GM12878 (cell line): ENCODE data around the gene AFF1. TPM values are rescaled to one million over a fixed set of nuclear protein-coding genes. Genes with fewer than 3 reads are reported as not detected.
A peak's percentile ranks its signal among the peaks of the same experiment; 100 is the strongest.

Experiments
- ATAC-seq: fragments of 200-7000 bp; cut with Tn5 transposase; 3 replicates; pipeline ENCODE4 v1.9.1; 2020; ENCODE audit warnings: mild to moderate bottlenecking, moderate library complexity
- BruUV-seq: library from RNA; stranded (reverse); fragments of 400-500 nt; replicated peaks from 2 replicates; lab custom pipeline; 2021; lab: Mats Ljungman, UMichigan
- CTCF ChIA-PET: fragments of 300-600 bp; sonication (Branson Sonifier 250); formaldehyde crosslinking; extraction: SDS; loops from one replicate; lab custom pipeline; 2021; ENCODE audit warnings: inconsistent platforms; lab: Yijun Ruan, JAX
- POLR2A ChIA-PET: fragments of 350-600 bp; formaldehyde crosslinking; extraction: SDS; loops from one replicate; lab custom pipeline; 2021; ENCODE audit warnings: inconsistent platforms; lab: Charles Lee
- RAD21 ChIA-PET: fragments of 300-600 bp; sonication (Branson Sonifier 250); formaldehyde crosslinking; loops from one replicate; lab custom pipeline; 2023; ENCODE audit warnings: antibody characterized with exemption; ENCODE audit not compliant: unreplicated experiment; lab: Charles Lee
- SMC1A ChIA-PET: fragments of 300-600 bp; sonication (Branson Sonifier 250); formaldehyde crosslinking; loops from one replicate; lab custom pipeline; 2023; ENCODE audit not compliant: unreplicated experiment, uncharacterized antibody; lab: Charles Lee
- DNase-seq: peaks from one replicate; pipeline ENCODE4 v3.0.0-alpha.2; 2011; ENCODE audit warnings: low read depth, low spot score
- FAIRE-seq: peaks from 3 replicates; lab custom pipeline; 2011; peaks lifted over from hg19 to GRCh38; lab: Jason Lieb, UNC
- H2AFZ ChIP-seq: 2 replicates; pipeline ENCODE4 v1.6.0; 2011; ENCODE audit warnings: low read depth, low read length, control low read depth; ENCODE audit not compliant: control insufficient read depth
- H3K27ac ChIP-seq: 2 replicates; pipeline ENCODE4 v1.5.1; 2011; ENCODE audit warnings: control low read depth; ENCODE audit not compliant: control insufficient read depth, insufficient read depth
- H3K27me3 ChIP-seq, 2 experiments: replicated peaks in 1 of 2; 2 replicates each; pipeline versions ENCODE4 v1.6.0 to v1.6.1; 2011; ENCODE audit warnings: low read length in 1 of 2; ENCODE audit not compliant: control insufficient read depth in 2 of 2, insufficient read depth in 2 of 2
- H3K36me3 ChIP-seq, 2 experiments: 2 replicates each; pipeline ENCODE4 v1.5.1; 2011; ENCODE audit warnings: low read length in 1 of 2; ENCODE audit not compliant: control insufficient read depth in 2 of 2, insufficient read depth in 2 of 2
- H3K4me1 ChIP-seq: 2 replicates; pipeline ENCODE4 v1.6.1; 2011; ENCODE audit warnings: mild to moderate bottlenecking, low read length, moderate library complexity, mixed read lengths; ENCODE audit not compliant: control insufficient read depth, insufficient read depth
- H3K4me2 ChIP-seq: 2 replicates; pipeline ENCODE4 v1.6.0; 2011; ENCODE audit warnings: control low read depth; ENCODE audit not compliant: control insufficient read depth, insufficient read depth
- H3K4me3 ChIP-seq: fragments of 200-600 bp; sonication (generic); 2 replicates; pipeline ENCODE4 v1.5.1; 2016
- H3K79me2 ChIP-seq: 2 replicates; pipeline ENCODE4 v1.6.0; 2011; ENCODE audit warnings: low read length; ENCODE audit not compliant: control insufficient read depth, insufficient read depth
- H3K9ac ChIP-seq: 2 replicates; pipeline ENCODE4 v1.8.0; 2011; ENCODE audit warnings: low read length, control low read depth, mixed read lengths; ENCODE audit not compliant: control insufficient read depth, insufficient read depth
- H3K9me3 ChIP-seq: replicated peaks from 3 replicates; pipeline ENCODE4 v1.5.1; 2011; ENCODE audit warnings: mild to moderate bottlenecking, low read length; ENCODE audit not compliant: control insufficient read depth, insufficient read depth
- H4K20me1 ChIP-seq: 2 replicates; pipeline ENCODE4 v1.6.0; 2011; ENCODE audit not compliant: control insufficient read depth, insufficient read depth
- FOXM1 ChIP-seq: IDR thresholded peaks from 2 replicates; pipeline ENCODE4 v1.6.1; 2012; ENCODE audit warnings: low read depth, mild to moderate bottlenecking, inconsistent platforms, low read length, moderate library complexity
- MTA2 ChIP-seq: fragments of 450-650 bp; IDR thresholded peaks from 2 replicates; pipeline ENCODE4 v1.6.1; 2016; ENCODE audit warnings: low read depth, mild to moderate bottlenecking, moderate library complexity
- NR2C2 ChIP-seq: IDR thresholded peaks from 2 replicates; pipeline ENCODE4 v1.6.1; 2011; ENCODE audit warnings: borderline replicate concordance, low read depth; ENCODE audit not compliant: control insufficient read depth, insufficient read length
- SPI1 ChIP-seq: IDR thresholded peaks from 2 replicates; pipeline ENCODE4 v1.6.1; 2011; ENCODE audit warnings: low read depth, mild to moderate bottlenecking, low read length, moderate library complexity, borderline replicate concordance; ENCODE audit not compliant: insufficient read depth
- SUPT20H ChIP-seq: IDR thresholded peaks from 2 replicates; pipeline ENCODE4 v1.6.1; 2011; ENCODE audit warnings: low read depth, mild to moderate bottlenecking, low read length, moderate library complexity, borderline replicate concordance; ENCODE audit not compliant: control insufficient read depth
- YY1 ChIP-seq: IDR thresholded peaks from 2 replicates; pipeline ENCODE4 v1.6.1; 2011; ENCODE audit warnings: low read depth, mild to moderate bottlenecking, low read length
- WGBS: methylation state at CpG from one replicate; pipeline ENCODE4 v1.1.6; 2016; ENCODE audit warnings: low lambda C conversion rate; ENCODE audit not compliant: insufficient replicate concordance, insufficient coverage; ENCODE audit errors: missing lambda C conversion rate; 5-methylcytosine and 5-hydroxymethylcytosine counted together
- in situ Hi-C: fragments of 300-500 bp; cut with MboI; formaldehyde crosslinking; loops from 9 replicates; pipeline ENCODE4 v1.14.3; 2018; ENCODE audit warnings: mixed read lengths
- intact Hi-C: fragments of 100-400 bp; cut with micrococcal nuclease; formaldehyde crosslinking; loops from one replicate; pipeline ENCODE4 v1.14.2; 2022; ENCODE audit not compliant: unreplicated experiment
- polyA plus RNA-seq, 11 experiments: library from polyadenylated mRNA; depleted of rRNA in 4 of 11; unstranded in 6 of 11; stranded (reverse) in 5 of 11; fragments of >200 nt; fragmentation: Nextera tagmentation in 4 of 11; fragmentation: Illumina TruSeq in 1 of 11; extraction: Ambion mirVana in 4 of 11; extraction: Trizol in 1 of 11; gene quantifications; 1 replicate in 1 of 11; 2 replicates in 10 of 11; pipeline versions ENCODE4 v1.2.1 to v1.2.3, GENCODE V29; 2011 to 2016; ENCODE audit warnings: inconsistent platforms in 2 of 11, missing spikeins in 2 of 11, low read depth in 1 of 11
- total RNA-seq, 4 experiments: library from RNA; depleted of rRNA in 3 of 4; stranded (reverse); fragments of >200 nt in 3 of 4; fragmentation: Illumina TruSeq in 1 of 4; extraction: Trizol in 1 of 4; gene quantifications; 2 replicates each; pipeline versions ENCODE4 v1.2.1 to v1.2.3, GENCODE V29; 2013 to 2021

The AFF1 gene
- total and polyA plus RNA-seq, 10 of the 15 experiments (the other 5 are each of a cell fraction or from before 2014, with no cell fraction given) = 3.5 to 56.1 (median 21.5) TPM

- Histone ChIP-seq H3K4me3 (no peak overlapping the region), H2AFZ (no peak overlapping the region), H3K36me3 (peaks cover 0 to 6% of the 10 kb centered on the region in 2 experiments; a peak in 1 of 4 replicates), H4K20me1 (no peaks in the 10 kb centered on the region), H3K79me2 (peaks cover 82% of the 10 kb centered on the region), H3K27me3 (no peaks in the 10 kb centered on the region), H3K27ac (no peak overlapping the region), H3K4me1 (peaks cover 27% of the 10 kb centered on the region), H3K4me2 (no peak overlapping the region), H3K9me3 (no peaks in the 10 kb centered on the region), H3K9ac (no peak overlapping the region)
- in situ Hi-C loops (no loop called here), intact Hi-C loops (loop anchor here (10.0 kb wide), 1 partner anchor 508 kb away; no protein-coding TSS in a partner anchor)
- CTCF ChIA-PET = no interaction called here
- 98% methylated on average over 2 of the region's 2 CpGs for WGBS
- POLR2A ChIA-PET = no interaction called here
- no peak for DNase-seq
- TF ChIP-seq SUPT20H = no peak
- TF ChIP-seq SPI1 = no peak
- no peak for TF ChIP-seq MTA2
- no peak for TF ChIP-seq FOXM1
- ATAC-seq = no peak
- RAD21 ChIA-PET = interaction anchor here (11.5 kb wide), 1 partner anchor 66 kb away, joined by 267 read pairs; the partner anchor contains the start of gene AFF1
- BruUV-seq = no TSS peak
- SMC1A ChIA-PET = interaction anchor here (0.9 to 1.2 kb wide), 2 partner anchors 22 to 69 kb away, joined by 3 read pairs; no protein-coding TSS in a partner anchor
- FAIRE-seq = no peak
These were observed 68.5 kb downstream of the AFF1 start for GRCh38 chr4:87003266-87003665.

DNA sequence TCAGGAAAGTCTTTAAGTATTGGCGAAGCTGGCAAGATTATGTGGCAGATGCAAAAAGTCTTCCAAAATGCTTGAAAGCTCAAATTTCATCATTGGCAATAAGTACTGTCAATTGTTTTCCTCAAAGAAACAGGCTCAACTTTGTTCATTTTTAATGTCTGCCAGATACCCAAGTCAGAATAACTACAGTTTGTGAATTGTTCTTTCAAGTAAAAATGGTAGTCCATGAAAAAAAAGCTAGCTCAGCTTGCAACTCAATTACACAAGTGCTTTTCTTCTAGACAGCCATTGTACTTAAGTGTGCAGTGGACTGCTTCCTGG lies 70.5 kb downstream of the AFF1 start:
- Histone ChIP-seq H3K27me3 (no peaks in the 10 kb centered on the region), H2AFZ (no peak overlapping the region), H3K4me2 (peak overlapping the region; percentile 93), H3K4me3 (peak overlapping the region; percentile 78), H3K9me3 (no peaks in the 10 kb centered on the region), H3K4me1 (peaks cover 17% of the 10 kb centered on the region), H3K36me3 (peaks cover 0 to 6% of the 10 kb centered on the region in 2 experiments; a peak in 1 of 4 replicates), H3K27ac (peak overlapping the region; percentile 93), H4K20me1 (no peaks in the 10 kb centered on the region), H3K79me2 (peaks cover 82% of the 10 kb centered on the region), H3K9ac (peak overlapping the region; percentile 88)
- RAD21 ChIA-PET = interaction anchor here (1.5 to 11.5 kb wide), 16 partner anchors 12 to 216 kb away, joined by 3 to 267 read pairs (median 10); partner anchors contain the start of gene AFF1
- intact Hi-C loops (loop anchor here (5.0 to 10.0 kb wide), 4 partner anchors 37 to 511 kb away; partner anchors contain the start of gene KLHL8), in situ Hi-C loops (loop anchor here (5.0 kb wide), 1 partner anchor 63 kb away; no protein-coding TSS in a partner anchor)
- TF ChIP-seq YY1 (peak; percentile 12; the same call in 1 of the 2 replicates), NR2C2 (no peak)
- POLR2A ChIA-PET = interaction anchor here (0.6 to 6.9 kb wide), 14 partner anchors 12 to 105 kb away, joined by 3 to 123 read pairs (median 4); partner anchors contain the start of gene AFF1
- FAIRE-seq (no peak), DNase-seq (no peak), ATAC-seq (no peak)
- 48% methylated on average over 1 of the region's 1 CpG for WGBS
- SMC1A ChIA-PET = interaction anchor here (0.6 to 12.8 kb wide), 25 partner anchors 9 to 411 kb away, joined by 3 to 268 read pairs (median 4); partner anchors contain the start of genes AFF1 and PTPN13
- CTCF ChIA-PET = interaction anchor here (0.8 to 10.2 kb wide), 10 partner anchors 27 to 88 kb away, joined by 3 to 70 read pairs (median 4); partner anchors contain the start of gene AFF1
- BruUV-seq = no TSS peak
